ENCODE results near the gene TMEM209.

The TMEM209 gene

GRCh38 chr7:130144312-130145171, 60.7 kb downstream of the TMEM209 start:
- peak in 1 of 51 donors; percentile 31 for DNase-seq

GRCh38 chr7:130143986-130144311, 61.3 kb downstream of the TMEM209 start:
- no peak for DNase-seq

- no peak for DNase-seq
Observed at GRCh38 chr7:130143334-130143732, 61.9 kb downstream of the TMEM209 start.

- no peak for DNase-seq
Observed at GRCh38 chr7:130142654-130143333, 62.4 kb downstream of the TMEM209 start.

- DNase-seq: peak in 1 of 51 donors; percentile 57
Observed at GRCh38 chr7:130141884-130142653, 63.1 kb downstream of the TMEM209 start.

- peak in 43 of 51 donors; percentile 8 to 84 (median 56) for DNase-seq
Observed at GRCh38 chr7:130141161-130141883, 63.9 kb downstream of the TMEM209 start.

- no peak for DNase-seq
Observed at GRCh38 chr7:130140551-130141160, 64.5 kb downstream of the TMEM209 start.

- no peak for DNase-seq
Observed at GRCh38 chr7:130139193-130139960, 65.8 kb downstream of the TMEM209 start.

- DNase-seq: no peak
Observed at GRCh38 chr7:130137207-130137606, 68.0 kb downstream of the TMEM209 start.

GRCh38 chr7:130136579-130137167, 68.5 kb downstream of the TMEM209 start:
- no peak for DNase-seq

- peak in 2 of 51 donors; percentile 23 to 40 for DNase-seq
Observed at GRCh38 chr7:130135208-130136205, 69.7 kb downstream of the TMEM209 start.

- no peak for DNase-seq
Observed at GRCh38 chr7:130134726-130135125, 70.5 kb downstream of the TMEM209 start.

- no peak for DNase-seq
Observed at GRCh38 chr7:130134106-130134636, 71.0 kb downstream of the TMEM209 start.

GRCh38 chr7:130133029-130133782, 72.0 kb downstream of the TMEM209 start:
- no peak for DNase-seq

- no peak for DNase-seq
Observed at GRCh38 chr7:130131964-130132875, 73.0 kb downstream of the TMEM209 start.

- no peak for DNase-seq
Observed at GRCh38 chr7:130131191-130131834, 73.9 kb downstream of the TMEM209 start.

Data from hypothalamus (tissue), 51 donors.